ENCODE results near the gene PLCL2. TPM values are rescaled to one million over a fixed set of nuclear protein-coding genes. Genes with fewer than 3 reads are reported as not detected.

The PLCL2 gene
- total RNA-seq, 4 donors from 2014 or later: 4.1 to 9.1 (median 6.7) TPM

DNA sequence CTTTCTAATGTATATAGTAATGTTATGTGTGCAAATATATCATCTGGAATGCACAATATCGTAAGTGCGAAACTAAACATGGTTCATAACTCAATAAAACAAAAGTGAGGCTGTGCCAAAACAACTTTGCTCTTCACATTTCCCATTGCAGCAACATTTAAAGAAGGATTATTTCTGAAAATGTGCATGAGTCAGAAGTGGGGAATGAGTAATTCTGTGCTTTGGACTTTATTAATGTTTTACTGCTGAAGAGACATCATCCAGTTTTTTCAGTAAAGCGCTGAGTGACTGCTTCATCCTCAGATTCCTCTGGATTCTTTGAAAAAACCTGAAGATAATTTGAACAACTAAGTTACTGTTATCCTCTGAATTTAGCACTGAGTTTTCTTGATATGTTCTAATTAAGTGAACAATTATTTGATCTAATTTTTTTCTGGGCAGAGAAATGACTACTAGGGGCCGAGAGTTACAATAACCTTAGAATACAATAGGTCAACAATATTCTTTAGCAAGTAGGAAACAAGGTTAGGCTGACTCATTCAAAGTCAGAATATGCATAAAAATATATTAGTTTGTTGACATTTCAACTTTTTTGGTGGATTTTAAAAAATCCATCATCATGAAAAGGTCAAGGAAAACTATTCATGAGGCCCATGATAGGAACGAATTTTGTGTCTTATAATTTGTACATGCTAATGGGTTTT lies 20.0 kb upstream of the PLCL2 start:
- intact Hi-C loops (cut with DNase I): no loop called here

DNA sequence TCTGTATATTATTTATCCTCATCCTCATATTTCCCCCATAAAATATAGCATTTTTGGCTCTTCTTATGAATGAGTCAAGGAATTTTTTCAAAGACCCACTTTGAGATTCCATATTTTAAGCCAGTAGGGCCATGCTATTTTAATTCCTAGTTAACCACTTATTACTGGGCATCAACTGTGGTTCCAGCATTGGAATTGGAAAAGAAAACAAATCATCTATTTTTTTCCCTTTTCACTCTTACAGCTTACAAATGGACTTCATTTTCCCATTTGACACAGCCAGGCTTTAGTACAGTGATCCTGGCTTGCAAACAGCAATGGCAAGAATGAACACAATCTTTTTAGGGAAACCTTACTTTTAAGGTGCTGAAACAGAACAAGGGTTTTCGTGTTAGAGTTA lies 19.4 kb upstream of the PLCL2 start:
- intact Hi-C loops (cut with DNase I): no loop called here
- WGBS: 95% methylated on average over 1 of the region's 1 CpG
- no peaks in the 10 kb centered on the region for H3K36me3 ChIP-seq
- TF ChIP-seq POLR2AphosphoS5 (IDR thresholded peaks at IDR 0.05) (no peak), EP300 (IDR thresholded peaks at IDR 0.05) (no peak), POLR2A (IDR thresholded peaks at IDR 0.05; ENCODE audit: low read depth) (no peak)
- TF ChIP-seq, protein P1, sequence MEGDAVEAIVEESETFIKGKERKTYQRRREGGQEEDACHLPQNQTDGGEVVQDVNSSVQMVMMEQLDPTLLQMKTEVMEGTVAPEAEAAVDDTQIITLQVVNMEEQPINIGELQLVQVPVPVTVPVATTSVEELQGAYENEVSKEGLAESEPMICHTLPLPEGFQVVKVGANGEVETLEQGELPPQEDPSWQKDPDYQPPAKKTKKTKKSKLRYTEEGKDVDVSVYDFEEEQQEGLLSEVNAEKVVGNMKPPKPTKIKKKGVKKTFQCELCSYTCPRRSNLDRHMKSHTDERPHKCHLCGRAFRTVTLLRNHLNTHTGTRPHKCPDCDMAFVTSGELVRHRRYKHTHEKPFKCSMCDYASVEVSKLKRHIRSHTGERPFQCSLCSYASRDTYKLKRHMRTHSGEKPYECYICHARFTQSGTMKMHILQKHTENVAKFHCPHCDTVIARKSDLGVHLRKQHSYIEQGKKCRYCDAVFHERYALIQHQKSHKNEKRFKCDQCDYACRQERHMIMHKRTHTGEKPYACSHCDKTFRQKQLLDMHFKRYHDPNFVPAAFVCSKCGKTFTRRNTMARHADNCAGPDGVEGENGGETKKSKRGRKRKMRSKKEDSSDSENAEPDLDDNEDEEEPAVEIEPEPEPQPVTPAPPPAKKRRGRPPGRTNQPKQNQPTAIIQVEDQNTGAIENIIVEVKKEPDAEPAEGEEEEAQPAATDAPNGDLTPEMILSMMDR (IDR thresholded peaks at IDR 0.05): no peak
- no peak overlapping the region for H3K4me3 ChIP-seq
- no peaks in the 10 kb centered on the region for H3K4me1 ChIP-seq
- H3K9me3 ChIP-seq: no peaks in the 10 kb centered on the region
- no peak overlapping the region for H3K27ac ChIP-seq (replicated peaks in 1 of 4)
- no peaks in the 10 kb centered on the region for H3K27me3 ChIP-seq
- no peak for DNase-seq (ENCODE audit: extremely low spot score)

More for the DNA sequence above, 20.0 kb upstream of the PLCL2 start:
- DNase-seq (ENCODE audit: extremely low spot score): no peak
- Histone ChIP-seq H3K4me1 (no peaks in the 10 kb centered on the region), H3K4me3 (no peak overlapping the region), H3K27me3 (no peaks in the 10 kb centered on the region), H3K27ac (replicated peaks in 1 of 4) (no peak overlapping the region), H3K9me3 (no peaks in the 10 kb centered on the region), H3K36me3 (no peaks in the 10 kb centered on the region)
- TF ChIP-seq EP300 (IDR thresholded peaks at IDR 0.05) (no peak), POLR2A (IDR thresholded peaks at IDR 0.05; ENCODE audit: low read depth) (no peak), POLR2AphosphoS5 (IDR thresholded peaks at IDR 0.05) (no peak)
- TF ChIP-seq, protein P1 (IDR thresholded peaks at IDR 0.05): no peak
- WGBS: 65% methylated on average over 5 of the region's 5 CpGs

DNA sequence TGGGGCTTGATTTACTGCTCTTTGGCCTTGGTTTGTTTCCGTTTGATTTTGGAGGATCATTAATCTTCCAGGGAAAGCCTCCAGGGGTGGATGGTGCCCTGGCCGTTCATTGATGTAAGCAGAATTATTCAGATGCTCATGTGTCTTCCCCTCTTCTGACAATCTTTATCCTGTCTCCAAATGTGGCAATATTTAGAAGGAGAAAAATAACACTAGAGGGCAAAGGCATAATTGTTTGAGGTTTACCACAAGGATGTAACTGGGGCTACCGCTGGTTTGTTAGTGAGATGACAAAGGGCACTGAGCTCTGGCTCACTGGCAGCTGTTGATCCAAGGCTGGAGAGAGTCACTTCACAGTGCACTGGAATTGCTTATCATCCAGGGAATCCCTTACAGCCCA lies 18.2 kb upstream of the PLCL2 start:
- H3K4me1 ChIP-seq: no peaks in the 10 kb centered on the region
- intact Hi-C loops (cut with DNase I): no loop called here
- no peaks in the 10 kb centered on the region for H3K9me3 ChIP-seq
- 34% methylated on average over 3 of the region's 3 CpGs for WGBS
- H3K27ac ChIP-seq (replicated peaks in 1 of 4): no peak overlapping the region
- H3K36me3 ChIP-seq: no peaks in the 10 kb centered on the region
- H3K27me3 ChIP-seq: no peaks in the 10 kb centered on the region
- no peak for TF ChIP-seq POLR2AphosphoS5 (IDR thresholded peaks at IDR 0.05)
- TF ChIP-seq POLR2A (IDR thresholded peaks at IDR 0.05; ENCODE audit: low read depth): no peak
- TF ChIP-seq, protein P1 (IDR thresholded peaks at IDR 0.05): no peak
- TF ChIP-seq EP300 (IDR thresholded peaks at IDR 0.05): no peak
- no peak overlapping the region for H3K4me3 ChIP-seq
- DNase-seq (ENCODE audit: extremely low spot score): no peak

DNA sequence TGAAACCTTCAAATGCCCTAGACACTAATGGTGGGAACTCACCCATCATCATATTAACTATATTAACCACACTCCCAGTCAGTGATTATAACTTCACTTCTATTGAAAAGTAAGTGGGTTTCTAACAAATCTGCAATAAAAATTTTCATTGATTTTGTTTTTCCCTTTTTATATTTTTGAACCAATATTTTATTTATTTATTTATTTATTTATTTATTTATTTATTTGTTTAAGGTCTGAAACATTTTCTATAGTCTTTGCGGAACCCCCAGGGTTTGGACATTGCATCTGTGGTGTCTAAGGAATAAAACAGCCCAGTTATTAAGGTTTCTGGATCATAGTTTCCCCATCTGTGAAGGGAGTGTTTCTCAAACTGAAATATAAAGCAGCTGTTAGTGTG lies 16.2 kb upstream of the PLCL2 start:
- TF ChIP-seq POLR2A (IDR thresholded peaks at IDR 0.05; ENCODE audit: low read depth): no peak
- TF ChIP-seq, protein P1 (IDR thresholded peaks at IDR 0.05): no peak
- TF ChIP-seq POLR2AphosphoS5 (IDR thresholded peaks at IDR 0.05): no peak
- no peak for TF ChIP-seq EP300 (IDR thresholded peaks at IDR 0.05)
- Histone ChIP-seq H3K4me3 (no peak overlapping the region), H3K36me3 (no peaks in the 10 kb centered on the region), H3K4me1 (no peaks in the 10 kb centered on the region), H3K27me3 (no peaks in the 10 kb centered on the region), H3K27ac (replicated peaks in 1 of 4) (no peak overlapping the region), H3K9me3 (no peaks in the 10 kb centered on the region)
- no peak for DNase-seq (ENCODE audit: extremely low spot score)
- WGBS: 97% methylated on average over 1 of the region's 1 CpG
- intact Hi-C loops (cut with DNase I): no loop called here

Data from esophagus muscularis mucosa (tissue), 4 donors.